GM23338 (cell line): ENCODE data around the gene EML3. TPM values are rescaled to one million over a fixed set of nuclear protein-coding genes. Genes with fewer than 3 reads are reported as not detected.
A peak's percentile ranks its signal among the peaks of the same experiment; 100 is the strongest.

Source experiments
- ATAC-seq: fragments of 200-7000 bp; cut with Tn5 transposase; 3 replicates; pipeline ENCODE4 v1.9.1; 2020
- DNase-seq: peaks from one replicate; pipeline ENCODE4 v3.0.0-alpha.2; 2015; ENCODE audit warnings: low spot score
- H2AFZ ChIP-seq: fragments of 200-600 bp; sonication (generic); 2 replicates; pipeline ENCODE4 v1.8.0; 2016; ENCODE audit warnings: antibody characterized with exemption, mild to moderate bottlenecking, moderate library complexity
- H3F3A ChIP-seq: fragments of 200-600 bp; sonication (generic); replicated peaks from 2 replicates; pipeline ENCODE4 v1.8.0; 2017; ENCODE audit warnings: antibody characterized with exemption, mixed run types, low read depth
- H3K27ac ChIP-seq: fragments of 200-600 bp; sonication (generic); 2 replicates; pipeline ENCODE4 v1.6.1; 2016; ENCODE audit warnings: low read depth
- H3K27me3 ChIP-seq: fragments of 200-600 bp; sonication (generic); 2 replicates; pipeline ENCODE4 v1.8.0; 2016; ENCODE audit warnings: mild to moderate bottlenecking, mixed run types, moderate library complexity; ENCODE audit not compliant: insufficient read depth
- H3K36me3 ChIP-seq: fragments of 200-600 bp; sonication (generic); 2 replicates; pipeline ENCODE4 v1.8.0; 2016; ENCODE audit warnings: mild to moderate bottlenecking; ENCODE audit not compliant: insufficient read depth
- H3K4me1 ChIP-seq: fragments of 200-600 bp; sonication (generic); 2 replicates; pipeline ENCODE4 v1.8.0; 2016; ENCODE audit warnings: mild to moderate bottlenecking, moderate library complexity; ENCODE audit not compliant: insufficient read depth
- H3K4me2 ChIP-seq: fragments of 200-600 bp; sonication (generic); 2 replicates; pipeline ENCODE4 v1.7.1; 2017; ENCODE audit warnings: mixed run types
- H3K4me3 ChIP-seq: fragments of 200-600 bp; sonication (generic); 2 replicates; pipeline ENCODE4 v1.6.1; 2016; ENCODE audit warnings: mixed run types
- H3K79me2 ChIP-seq: fragments of 200-600 bp; sonication (generic); replicated peaks from 2 replicates; pipeline ENCODE4 v1.8.0; 2017; ENCODE audit warnings: mild to moderate bottlenecking; ENCODE audit not compliant: insufficient read depth
- H3K9me2 ChIP-seq: fragments of 200-600 bp; sonication (generic); 2 replicates; pipeline ENCODE4 v1.8.0; 2017; ENCODE audit not compliant: insufficient read depth
- H4K20me1 ChIP-seq: fragments of 200-600 bp; sonication (generic); replicated peaks from 2 replicates; pipeline ENCODE4 v1.8.0; 2017; ENCODE audit warnings: mild to moderate bottlenecking; ENCODE audit not compliant: insufficient read depth
- H3K27ac Mint-ChIP-seq: 2 replicates; pipeline ENCODE4 v1.8.0; 2020; ENCODE audit warnings: inconsistent platforms, mild to moderate bottlenecking, moderate library complexity, mixed read lengths
- H3K27me3 Mint-ChIP-seq: 3 replicates; pipeline ENCODE4 v1.8.0; 2022; ENCODE audit warnings: low read depth, mild to moderate bottlenecking, moderate library complexity, mixed read lengths, inconsistent platforms; ENCODE audit not compliant: insufficient read depth, poor library complexity
- H3K36me3 Mint-ChIP-seq: 3 replicates; pipeline ENCODE4 v1.8.0; 2021; ENCODE audit warnings: low read depth, mild to moderate bottlenecking, inconsistent platforms, moderate library complexity, mixed read lengths
- H3K4me1 Mint-ChIP-seq: 3 replicates; pipeline ENCODE4 v1.8.0; 2020; ENCODE audit warnings: mild to moderate bottlenecking, inconsistent platforms, mixed read lengths
- H3K4me3 Mint-ChIP-seq: 3 replicates; pipeline ENCODE4 v1.8.0; 2021; ENCODE audit warnings: moderate library complexity, mild to moderate bottlenecking, inconsistent platforms, mixed read lengths
- H3K9me3 Mint-ChIP-seq: 3 replicates; pipeline ENCODE4 v1.8.0; 2020; ENCODE audit warnings: moderate library complexity, mild to moderate bottlenecking, inconsistent platforms, mixed read lengths
- EZH2 ChIP-seq: fragments of 200-600 bp; sonication (generic); IDR thresholded peaks from one replicate; pipeline ENCODE4 v1.8.0; 2017; ENCODE audit warnings: antibody characterized with exemption, mild to moderate bottlenecking, low read depth; ENCODE audit not compliant: unreplicated experiment
- POLR2AphosphoS5 ChIP-seq: IDR thresholded peaks from 2 replicates; pipeline ENCODE4 v1.6.1; 2016; ENCODE audit warnings: antibody characterized with exemption, low read depth
- polyA plus RNA-seq: library from polyadenylated mRNA; unstranded; fragments of >200 nt; fragmentation: Nextera tagmentation; extraction: Ambion mirVana; gene quantifications from 2 replicates; pipeline ENCODE4 v1.2.1, GENCODE V29; 2016
- total RNA-seq: library from RNA; depleted of rRNA; stranded (reverse); fragments of >200 nt; shearing (Covaris generic); gene quantifications from 2 replicates; pipeline ENCODE4 v1.2.3, GENCODE V29; 2014
- TF ChIP-seq, protein P1 (sequence below): IDR thresholded peaks from one replicate; pipeline ENCODE4 v1.6.1; 2018; ENCODE audit warnings: antibody characterized with exemption; ENCODE audit not compliant: unreplicated experiment
- TF ChIP-seq, protein P2 (sequence below), 2 experiments: fragments of 200-600 bp in 1 of 2; sonication (generic) in 1 of 2; conservative IDR thresholded peaks; 2 replicates each; pipeline versions ENCODE4 v1.5.1 to v1.6.1; 2016 to 2017; ENCODE audit warnings: antibody characterized with exemption in 2 of 2, low read depth in 2 of 2, mild to moderate bottlenecking in 2 of 2, moderate library complexity in 1 of 2
- TF ChIP-seq, protein P3 (sequence below): IDR thresholded peaks from 2 replicates; pipeline ENCODE4 v1.6.1; 2016; ENCODE audit warnings: antibody characterized with exemption

Gene EML3
- total and polyA plus RNA-seq, 2 experiments from 2014 or later: 15.4 to 17.1 TPM

DNA sequence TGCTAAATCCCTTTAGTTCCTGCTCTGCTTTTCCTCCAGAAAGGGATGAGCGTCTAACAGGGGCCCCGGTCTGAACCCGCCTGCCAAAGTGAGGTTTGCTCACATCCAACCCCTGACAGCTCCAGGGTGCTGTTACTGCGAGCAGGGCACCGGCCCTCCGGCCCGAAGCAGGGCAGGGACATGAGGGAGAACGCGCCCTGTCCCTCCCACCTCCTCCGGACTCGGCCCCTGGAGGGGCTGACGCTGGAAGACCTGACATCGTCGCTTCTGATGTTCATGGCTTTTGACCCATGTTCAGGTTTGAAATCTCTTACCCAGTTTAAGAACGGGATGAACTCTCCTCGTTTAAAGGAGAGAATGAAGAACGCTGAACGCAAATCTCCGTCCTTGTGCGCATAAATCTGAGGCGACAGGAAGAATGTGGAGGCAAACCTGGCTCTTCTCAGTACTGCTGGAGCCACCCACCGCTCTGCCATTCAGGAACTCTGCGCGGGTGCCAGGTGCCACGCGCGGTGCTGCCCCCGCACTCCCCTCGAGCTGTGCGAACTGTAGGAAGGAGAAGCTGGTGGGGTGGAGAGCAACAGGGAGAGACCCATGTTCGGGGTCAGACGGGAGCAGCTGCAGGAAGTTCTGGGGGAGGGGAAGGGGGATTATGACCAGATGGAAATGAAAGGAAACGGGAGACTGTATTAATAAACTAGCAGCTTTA, 38.1 kb downstream of the EML3 start:
- TF ChIP-seq EZH2 (no peak), POLR2AphosphoS5 (peak; percentile 8; the same call in 1 of the 2 replicates)
- TF ChIP-seq, protein P1, sequence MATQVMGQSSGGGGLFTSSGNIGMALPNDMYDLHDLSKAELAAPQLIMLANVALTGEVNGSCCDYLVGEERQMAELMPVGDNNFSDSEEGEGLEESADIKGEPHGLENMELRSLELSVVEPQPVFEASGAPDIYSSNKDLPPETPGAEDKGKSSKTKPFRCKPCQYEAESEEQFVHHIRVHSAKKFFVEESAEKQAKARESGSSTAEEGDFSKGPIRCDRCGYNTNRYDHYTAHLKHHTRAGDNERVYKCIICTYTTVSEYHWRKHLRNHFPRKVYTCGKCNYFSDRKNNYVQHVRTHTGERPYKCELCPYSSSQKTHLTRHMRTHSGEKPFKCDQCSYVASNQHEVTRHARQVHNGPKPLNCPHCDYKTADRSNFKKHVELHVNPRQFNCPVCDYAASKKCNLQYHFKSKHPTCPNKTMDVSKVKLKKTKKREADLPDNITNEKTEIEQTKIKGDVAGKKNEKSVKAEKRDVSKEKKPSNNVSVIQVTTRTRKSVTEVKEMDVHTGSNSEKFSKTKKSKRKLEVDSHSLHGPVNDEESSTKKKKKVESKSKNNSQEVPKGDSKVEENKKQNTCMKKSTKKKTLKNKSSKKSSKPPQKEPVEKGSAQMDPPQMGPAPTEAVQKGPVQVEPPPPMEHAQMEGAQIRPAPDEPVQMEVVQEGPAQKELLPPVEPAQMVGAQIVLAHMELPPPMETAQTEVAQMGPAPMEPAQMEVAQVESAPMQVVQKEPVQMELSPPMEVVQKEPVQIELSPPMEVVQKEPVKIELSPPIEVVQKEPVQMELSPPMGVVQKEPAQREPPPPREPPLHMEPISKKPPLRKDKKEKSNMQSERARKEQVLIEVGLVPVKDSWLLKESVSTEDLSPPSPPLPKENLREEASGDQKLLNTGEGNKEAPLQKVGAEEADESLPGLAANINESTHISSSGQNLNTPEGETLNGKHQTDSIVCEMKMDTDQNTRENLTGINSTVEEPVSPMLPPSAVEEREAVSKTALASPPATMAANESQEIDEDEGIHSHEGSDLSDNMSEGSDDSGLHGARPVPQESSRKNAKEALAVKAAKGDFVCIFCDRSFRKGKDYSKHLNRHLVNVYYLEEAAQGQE: no peak
- TF ChIP-seq, protein P2, sequence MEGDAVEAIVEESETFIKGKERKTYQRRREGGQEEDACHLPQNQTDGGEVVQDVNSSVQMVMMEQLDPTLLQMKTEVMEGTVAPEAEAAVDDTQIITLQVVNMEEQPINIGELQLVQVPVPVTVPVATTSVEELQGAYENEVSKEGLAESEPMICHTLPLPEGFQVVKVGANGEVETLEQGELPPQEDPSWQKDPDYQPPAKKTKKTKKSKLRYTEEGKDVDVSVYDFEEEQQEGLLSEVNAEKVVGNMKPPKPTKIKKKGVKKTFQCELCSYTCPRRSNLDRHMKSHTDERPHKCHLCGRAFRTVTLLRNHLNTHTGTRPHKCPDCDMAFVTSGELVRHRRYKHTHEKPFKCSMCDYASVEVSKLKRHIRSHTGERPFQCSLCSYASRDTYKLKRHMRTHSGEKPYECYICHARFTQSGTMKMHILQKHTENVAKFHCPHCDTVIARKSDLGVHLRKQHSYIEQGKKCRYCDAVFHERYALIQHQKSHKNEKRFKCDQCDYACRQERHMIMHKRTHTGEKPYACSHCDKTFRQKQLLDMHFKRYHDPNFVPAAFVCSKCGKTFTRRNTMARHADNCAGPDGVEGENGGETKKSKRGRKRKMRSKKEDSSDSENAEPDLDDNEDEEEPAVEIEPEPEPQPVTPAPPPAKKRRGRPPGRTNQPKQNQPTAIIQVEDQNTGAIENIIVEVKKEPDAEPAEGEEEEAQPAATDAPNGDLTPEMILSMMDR (conservative IDR thresholded peaks at IDR 0.05; ENCODE audit: low read depth in 2 of 2): no peak
- peak overlapping the region; percentile 97 for H3K27ac Mint-ChIP-seq
- H3K4me1 ChIP-seq: peaks cover 24% of the 10 kb centered on the region
- DNase-seq: peak; percentile 50
- H3K4me2 ChIP-seq: peak overlapping the region; percentile 100
- peaks cover 41% of the 10 kb centered on the region for H3K79me2 ChIP-seq
- peaks cover 32% of the 10 kb centered on the region for H3K36me3 ChIP-seq
- H3K27me3 ChIP-seq: no peaks in the 10 kb centered on the region
- H4K20me1 ChIP-seq: peaks cover 34% of the 10 kb centered on the region
- peak overlapping the region; percentile 35; the same call in 1 of the 2 replicates for H3K27ac ChIP-seq
- peak overlapping the region; percentile 65 for H3K4me3 ChIP-seq
- peak overlapping the region; percentile 23 for H2AFZ ChIP-seq
- peaks cover 33% of the 10 kb centered on the region for H3K4me1 Mint-ChIP-seq
- ATAC-seq: peak; percentile 34
- peaks cover 45% of the 10 kb centered on the region for H3F3A ChIP-seq
- H3K36me3 Mint-ChIP-seq: peaks cover 70% of the 10 kb centered on the region
- H3K27me3 Mint-ChIP-seq: peaks cover 16% of the 10 kb centered on the region
- H3K9me3 Mint-ChIP-seq: no peaks in the 10 kb centered on the region
- peak overlapping the region; percentile 99 for H3K4me3 Mint-ChIP-seq
- no peaks in the 10 kb centered on the region for H3K9me2 ChIP-seq

DNA sequence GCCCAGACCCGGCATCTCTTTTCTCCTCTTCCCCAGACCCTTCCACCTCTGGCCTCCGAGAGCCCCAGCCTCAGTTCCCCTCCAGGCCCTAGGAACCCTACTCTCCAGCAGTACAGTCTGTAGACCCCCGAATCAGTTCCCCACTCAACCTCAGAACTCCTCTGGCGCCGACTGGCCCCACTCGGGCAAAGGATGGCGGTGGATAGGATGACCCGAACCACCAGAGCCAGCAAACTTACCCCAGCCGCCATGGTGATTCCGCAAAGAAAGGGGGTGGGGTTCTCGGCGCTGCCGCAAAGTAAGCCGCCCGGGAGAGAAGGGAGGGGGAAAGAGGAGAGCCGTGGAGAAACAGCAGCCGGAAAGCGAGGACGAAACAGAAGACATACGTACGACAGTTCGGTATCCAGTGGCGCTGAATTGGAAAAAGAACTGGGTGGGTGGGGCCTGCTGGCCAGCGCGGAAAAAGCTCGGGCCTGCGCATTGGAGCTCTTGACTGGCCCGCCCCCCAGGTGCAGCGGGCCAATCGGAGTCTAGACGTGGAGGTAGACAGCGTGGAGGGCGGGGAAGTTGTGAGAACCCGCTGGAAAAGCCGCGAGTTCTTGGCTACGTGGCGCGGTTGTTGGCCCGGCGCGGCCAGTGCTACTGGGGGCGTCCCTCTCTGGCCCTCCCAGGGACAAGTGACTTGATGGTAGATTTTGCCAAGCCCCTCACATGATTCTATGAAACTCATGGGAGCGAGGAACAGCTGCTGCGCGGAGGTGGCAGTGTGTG, 38.8 kb downstream of the EML3 start, which contains the start of gene EEF1G:
EEF1G (minus strand) TSS at position 300 of the 771 bp plus-strand sequence; CDS start at position 251, 49 bp downstream.
- ATAC-seq (peak; percentile 93), DNase-seq (peak; percentile 100)
- peaks cover 52% of the 10 kb centered on the region for H3F3A ChIP-seq
- H3K9me2 ChIP-seq: no peaks in the 10 kb centered on the region
- Mint-ChIP-seq H3K27ac (peak within 1 kb of the TSS; percentile 99), H3K4me1 (peaks cover 33% of the 10 kb centered on the region), H3K36me3 (peaks cover 76% of the 10 kb centered on the region), H3K4me3 (peak within 1 kb of the TSS; percentile 99), H3K27me3 (peaks cover 18% of the 10 kb centered on the region), H3K9me3 (no peaks in the 10 kb centered on the region)
- peak within 1 kb of the TSS; percentile 100 for H3K4me2 ChIP-seq
- H3K4me1 ChIP-seq: peaks cover 24% of the 10 kb centered on the region
- peaks cover 48% of the 10 kb centered on the region for H3K79me2 ChIP-seq
- H3K27ac ChIP-seq: peak within 1 kb of the TSS; percentile 35
- H3K4me3 ChIP-seq: peak within 1 kb of the TSS; percentile 79
- H4K20me1 ChIP-seq: peaks cover 42% of the 10 kb centered on the region
- peak within 1 kb of the TSS; percentile 23 for H2AFZ ChIP-seq
- no peaks in the 10 kb centered on the region for H3K27me3 ChIP-seq
- peaks cover 39% of the 10 kb centered on the region for H3K36me3 ChIP-seq
- TF ChIP-seq, protein P2 (conservative IDR thresholded peaks at IDR 0.05; ENCODE audit: low read depth in 2 of 2): no peak
- TF ChIP-seq, protein P3, sequence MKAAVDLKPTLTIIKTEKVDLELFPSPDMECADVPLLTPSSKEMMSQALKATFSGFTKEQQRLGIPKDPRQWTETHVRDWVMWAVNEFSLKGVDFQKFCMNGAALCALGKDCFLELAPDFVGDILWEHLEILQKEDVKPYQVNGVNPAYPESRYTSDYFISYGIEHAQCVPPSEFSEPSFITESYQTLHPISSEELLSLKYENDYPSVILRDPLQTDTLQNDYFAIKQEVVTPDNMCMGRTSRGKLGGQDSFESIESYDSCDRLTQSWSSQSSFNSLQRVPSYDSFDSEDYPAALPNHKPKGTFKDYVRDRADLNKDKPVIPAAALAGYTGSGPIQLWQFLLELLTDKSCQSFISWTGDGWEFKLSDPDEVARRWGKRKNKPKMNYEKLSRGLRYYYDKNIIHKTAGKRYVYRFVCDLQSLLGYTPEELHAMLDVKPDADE: 0 out of 2 replicates have a peak, but pooled peaks have one; percentile 41
- TF ChIP-seq EZH2: no peak
- TF ChIP-seq POLR2AphosphoS5: peak; percentile 90
